ENCODE measurements around the gene MYG1.

GRCh38 chr12:53298164-53298563 lies 1.3 kb upstream of the MYG1 start:
- TF ChIP-seq, protein P1, sequence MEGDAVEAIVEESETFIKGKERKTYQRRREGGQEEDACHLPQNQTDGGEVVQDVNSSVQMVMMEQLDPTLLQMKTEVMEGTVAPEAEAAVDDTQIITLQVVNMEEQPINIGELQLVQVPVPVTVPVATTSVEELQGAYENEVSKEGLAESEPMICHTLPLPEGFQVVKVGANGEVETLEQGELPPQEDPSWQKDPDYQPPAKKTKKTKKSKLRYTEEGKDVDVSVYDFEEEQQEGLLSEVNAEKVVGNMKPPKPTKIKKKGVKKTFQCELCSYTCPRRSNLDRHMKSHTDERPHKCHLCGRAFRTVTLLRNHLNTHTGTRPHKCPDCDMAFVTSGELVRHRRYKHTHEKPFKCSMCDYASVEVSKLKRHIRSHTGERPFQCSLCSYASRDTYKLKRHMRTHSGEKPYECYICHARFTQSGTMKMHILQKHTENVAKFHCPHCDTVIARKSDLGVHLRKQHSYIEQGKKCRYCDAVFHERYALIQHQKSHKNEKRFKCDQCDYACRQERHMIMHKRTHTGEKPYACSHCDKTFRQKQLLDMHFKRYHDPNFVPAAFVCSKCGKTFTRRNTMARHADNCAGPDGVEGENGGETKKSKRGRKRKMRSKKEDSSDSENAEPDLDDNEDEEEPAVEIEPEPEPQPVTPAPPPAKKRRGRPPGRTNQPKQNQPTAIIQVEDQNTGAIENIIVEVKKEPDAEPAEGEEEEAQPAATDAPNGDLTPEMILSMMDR (IDR thresholded peaks at IDR 0.05), result no peak
- TF ChIP-seq POLR2A (IDR thresholded peaks at IDR 0.05), result no peak

All from sigmoid colon (tissue), 3 donors.